GM19455 (cell line): ENCODE data around the gene ATN1.

Experiments
- ATAC-seq: cut with Tn5 transposase; IDR thresholded peaks from one replicate; pipeline ENCODE4 v1.9.1; 2021; ENCODE audit not compliant: unreplicated experiment

The ATN1 gene

DNA sequence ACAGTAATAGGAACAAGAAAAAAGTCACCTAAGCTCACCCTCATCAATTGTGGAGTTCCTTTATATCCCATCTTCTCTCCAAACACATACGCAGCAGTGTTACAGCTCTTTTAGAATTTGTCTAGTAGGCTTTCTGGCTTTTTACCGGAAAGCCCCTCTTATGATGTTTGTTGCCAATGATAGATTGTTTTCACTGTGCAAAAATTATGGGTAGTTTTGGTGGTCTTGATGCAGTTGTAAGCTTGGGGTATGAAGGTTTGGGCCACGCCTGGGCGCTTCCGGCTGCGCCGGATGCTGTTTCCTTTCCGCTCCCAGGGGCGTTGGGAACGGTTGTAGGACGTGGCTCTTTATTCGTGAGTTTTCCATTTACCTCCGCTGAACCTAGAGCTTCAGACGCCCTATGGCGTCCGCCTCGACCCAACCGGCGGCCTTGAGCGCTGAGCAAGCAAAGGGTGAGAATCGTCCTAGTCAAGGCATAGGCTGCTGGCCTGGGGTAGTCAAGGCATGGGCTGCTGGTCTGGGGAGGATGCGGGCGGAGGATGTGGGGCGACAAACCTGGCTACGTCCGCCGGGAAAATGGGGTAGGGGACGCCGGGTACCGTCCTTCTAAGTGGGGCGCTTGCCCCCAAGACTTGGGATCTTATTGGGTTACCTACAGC, 16.1 kb downstream of the ATN1 start, which contains the start of the genes C12orf57 and RNU7-1:
TSS of gene C12orf57 (plus strand) at position 301 of the 659 bp plus-strand sequence. CDS start at position 401, 100 bp downstream.
TSS of gene RNU7-1 (plus strand) at position 95 of the 659 bp plus-strand sequence.
- peak; percentile 45 for ATAC-seq

GRCh38 chr12:6944381-6945186, 16.8 kb downstream of the ATN1 start:
- peak; percentile 40 for ATAC-seq

- ATAC-seq: no peak
Observed at GRCh38 chr12:6945613-6946012, 17.9 kb downstream of the ATN1 start.

GRCh38 chr12:6946033-6946919, 18.5 kb downstream of the ATN1 start:
- ATAC-seq: no peak

DNA sequence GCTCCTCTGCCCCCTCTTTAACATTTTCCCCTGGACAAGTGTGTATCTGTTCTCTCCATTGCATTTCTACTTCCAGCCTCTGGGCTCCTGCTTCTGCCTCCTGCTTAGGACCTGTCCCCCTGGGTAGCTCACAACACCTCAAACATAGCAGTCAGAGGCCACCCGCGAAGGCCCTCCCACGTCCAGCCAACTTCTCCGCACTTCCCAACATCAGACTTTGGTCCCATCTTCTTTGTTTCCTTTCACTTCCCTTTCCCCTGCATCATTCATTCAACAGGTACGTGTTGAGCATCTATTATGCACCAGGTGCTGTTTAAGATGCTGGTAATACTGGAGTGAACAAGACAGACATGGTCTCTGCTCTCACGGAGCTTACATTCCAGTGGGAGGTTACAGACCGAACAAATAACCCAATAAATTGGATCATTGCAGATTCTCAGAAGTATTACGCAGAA, 19.2 kb downstream of the ATN1 start:
- ATAC-seq: no peak

DNA sequence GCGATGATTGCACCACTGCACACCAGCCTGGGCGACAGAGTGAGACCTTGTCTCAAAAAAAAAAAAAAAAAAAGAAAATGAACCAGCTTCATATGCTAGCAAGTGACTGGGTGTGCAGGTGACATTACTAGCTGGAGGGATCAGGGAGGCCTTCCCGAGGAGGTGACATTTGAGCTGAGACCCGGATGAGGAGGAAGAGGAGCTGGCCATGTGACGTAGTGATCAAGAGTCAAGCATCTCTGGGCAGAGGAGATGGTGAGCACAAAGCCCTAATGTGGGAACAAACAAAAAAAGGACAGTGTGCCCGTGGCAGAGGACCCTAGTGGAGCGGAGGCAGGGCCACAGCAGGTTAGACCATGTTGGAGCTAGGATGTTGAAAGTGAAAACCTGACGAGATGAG, 19.9 kb downstream of the ATN1 start:
- ATAC-seq: no peak

GRCh38 chr12:6948873-6949594, 21.3 kb downstream of the ATN1 start:
- ATAC-seq: no peak

DNA sequence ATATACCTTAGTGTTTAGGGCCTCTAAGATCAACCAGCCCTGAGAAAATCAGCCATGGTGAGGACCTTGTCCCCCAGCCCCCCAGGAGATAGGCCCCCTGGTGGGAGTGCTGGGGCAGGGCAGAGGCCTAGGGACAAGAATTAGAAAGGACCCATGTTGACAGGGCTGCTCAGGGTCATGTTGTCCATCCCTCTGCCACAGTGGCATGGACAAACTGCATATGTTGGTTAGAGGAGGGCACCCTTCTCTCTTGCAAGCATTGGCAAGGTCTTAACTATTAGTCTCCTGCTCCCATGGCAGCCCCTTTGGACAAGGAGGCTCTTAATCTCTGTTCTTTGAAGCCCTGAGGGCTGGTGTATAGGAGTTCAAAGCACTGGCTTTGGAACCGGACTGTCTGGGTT, 22.6 kb downstream of the ATN1 start:
- ATAC-seq: no peak

DNA sequence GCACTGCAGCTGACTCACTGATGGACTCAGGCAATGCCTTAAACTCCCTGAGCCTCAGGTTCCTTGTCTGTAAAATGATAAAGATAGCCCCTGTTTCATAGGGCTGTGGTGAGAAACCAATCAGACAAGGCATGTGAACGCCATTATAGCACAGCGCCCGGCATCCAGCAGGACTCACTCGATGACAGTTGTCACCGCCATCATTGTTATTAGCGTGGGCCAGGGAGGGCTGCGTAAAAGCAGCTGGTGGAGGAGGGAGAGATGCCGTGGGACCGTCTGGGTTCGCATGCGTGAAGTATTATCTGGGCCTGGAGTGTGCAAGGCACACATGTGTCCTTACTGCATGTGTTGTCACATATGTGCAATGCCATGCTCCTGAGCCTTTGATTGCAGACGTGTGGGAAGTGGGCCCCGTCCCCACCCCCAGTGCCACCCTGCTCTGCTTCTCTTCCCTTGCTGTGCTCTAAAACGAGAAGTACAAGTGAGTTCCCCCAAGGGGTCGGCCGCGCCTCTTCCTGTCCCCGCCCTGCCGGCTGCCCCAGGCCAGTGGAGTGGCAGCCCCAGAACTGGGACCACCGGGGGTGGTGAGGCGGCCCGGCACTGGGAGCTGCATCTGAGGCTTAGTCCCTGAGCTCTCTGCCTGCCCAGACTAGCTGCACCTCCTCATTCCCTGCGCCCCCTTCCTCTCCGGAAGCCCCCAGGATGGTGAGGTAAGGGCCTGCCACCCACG, 23.2 kb downstream of the ATN1 start, which contains the start of gene PTPN6:
TSS of gene PTPN6 (plus strand) at position 546 of the 730 bp plus-strand sequence. CDS start at position 703, 157 bp downstream.
- ATAC-seq: peak; percentile 20

- no peak for ATAC-seq
Observed at GRCh38 chr12:6951551-6952120, 23.9 kb downstream of the ATN1 start.

DNA sequence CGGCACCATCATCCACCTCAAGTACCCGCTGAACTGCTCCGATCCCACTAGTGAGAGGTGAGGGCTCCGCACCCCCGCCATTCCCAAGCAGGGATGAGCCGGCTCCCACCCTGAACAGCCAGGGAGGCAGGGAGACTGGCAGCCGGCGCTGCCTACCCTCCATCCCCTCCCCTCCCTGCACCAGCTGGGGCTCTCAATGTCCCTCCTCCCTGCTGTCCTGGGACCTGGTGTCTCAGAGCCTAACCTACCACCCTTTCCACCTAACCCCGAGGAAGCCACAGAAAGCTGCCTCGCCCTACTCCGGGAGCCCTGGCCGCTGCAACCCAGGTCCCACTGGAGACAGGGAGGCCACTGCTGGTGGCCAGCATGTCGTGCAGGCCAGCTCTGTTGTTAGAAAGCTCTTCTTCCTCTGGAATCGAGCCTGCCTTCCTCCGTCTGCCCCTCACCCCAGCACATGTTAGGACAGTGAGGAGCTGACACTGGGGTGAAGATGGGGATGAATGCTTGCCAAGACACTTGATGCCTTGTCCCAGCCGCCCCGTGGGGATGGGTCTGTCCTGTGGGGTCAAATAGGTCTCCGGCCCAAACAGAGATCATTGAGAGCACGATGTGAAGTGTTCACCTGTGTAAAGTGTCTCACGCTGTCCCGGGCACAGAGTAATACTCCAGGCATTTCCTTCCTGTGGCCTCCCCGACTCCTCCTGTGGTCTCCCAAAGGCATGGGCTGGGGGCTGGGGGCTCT, 24.5 kb downstream of the ATN1 start:
- no peak for ATAC-seq

DNA sequence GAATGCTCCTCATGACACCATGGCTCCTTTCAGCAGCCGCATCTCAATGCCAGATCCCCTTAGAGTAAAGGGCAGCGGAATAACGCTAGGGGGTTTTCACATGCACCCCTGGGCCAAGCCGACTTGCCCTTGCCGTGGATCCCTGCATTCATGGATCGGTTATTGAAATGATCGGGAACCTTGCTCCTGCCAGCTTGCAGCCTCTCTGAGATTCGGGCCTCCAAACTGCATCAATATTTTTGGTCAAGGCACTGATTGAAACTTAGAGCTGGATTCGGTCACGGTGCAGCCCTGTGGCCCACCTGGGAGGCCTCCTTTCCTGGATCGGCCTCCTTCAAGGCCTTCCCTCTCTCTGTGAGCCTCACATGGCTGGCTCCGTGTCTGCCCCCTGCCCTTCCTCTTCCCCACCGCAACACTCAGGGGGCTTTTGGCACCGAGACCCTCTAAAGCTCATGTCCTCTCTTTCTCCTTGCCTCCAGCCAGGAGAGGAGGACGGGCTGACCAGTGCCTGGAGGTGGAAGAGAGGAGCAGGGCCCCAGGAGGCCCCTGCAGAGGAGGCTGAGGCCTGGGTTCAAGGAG, 25.2 kb downstream of the ATN1 start:
- ATAC-seq: no peak

DNA sequence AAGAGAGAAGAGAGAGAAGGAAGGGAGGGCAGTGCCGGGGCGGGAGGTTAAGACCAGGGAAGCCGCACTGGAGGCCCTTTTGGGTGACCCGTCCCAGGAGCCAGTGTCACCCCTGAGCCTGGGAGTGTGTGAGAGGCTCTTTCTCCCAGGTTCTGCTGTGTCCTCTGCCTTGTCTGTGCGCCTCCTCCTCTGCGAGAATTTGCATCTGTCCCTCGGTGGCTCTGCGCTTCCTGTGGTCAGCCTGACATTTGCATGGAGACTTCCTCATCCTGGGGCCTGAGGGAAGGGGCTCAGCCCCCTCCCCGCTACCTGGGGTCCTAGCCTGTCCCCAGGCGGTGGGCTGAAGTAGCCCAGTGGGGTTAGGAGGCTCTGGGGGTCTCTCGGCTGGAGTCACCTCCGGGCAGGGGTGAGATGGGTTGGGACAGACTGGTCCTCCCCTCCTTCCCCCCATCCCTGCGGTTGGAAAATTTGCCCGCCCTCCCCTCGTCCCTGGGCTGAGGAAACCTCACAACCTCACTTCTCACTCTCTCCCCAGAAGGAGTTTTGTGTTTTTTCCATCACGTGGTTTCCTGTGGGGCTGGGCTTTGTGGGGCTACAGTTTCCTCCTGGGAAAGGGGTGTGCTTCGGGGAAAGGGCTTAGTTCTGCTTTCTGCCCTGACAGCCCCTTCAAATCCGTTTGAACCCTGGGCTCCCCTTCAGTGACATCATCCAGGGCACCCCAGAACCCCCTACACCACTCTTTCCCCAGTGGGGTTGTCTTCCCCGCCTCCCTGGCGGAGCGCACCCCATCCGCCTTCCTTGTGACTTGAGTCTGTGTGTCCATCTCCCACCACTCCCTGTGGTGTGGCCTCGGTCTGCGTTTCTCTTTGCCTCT, 25.9 kb downstream of the ATN1 start:
- peak; percentile 34 for ATAC-seq

- no peak for ATAC-seq
Observed at GRCh38 chr12:6954316-6955107, 26.8 kb downstream of the ATN1 start.

DNA sequence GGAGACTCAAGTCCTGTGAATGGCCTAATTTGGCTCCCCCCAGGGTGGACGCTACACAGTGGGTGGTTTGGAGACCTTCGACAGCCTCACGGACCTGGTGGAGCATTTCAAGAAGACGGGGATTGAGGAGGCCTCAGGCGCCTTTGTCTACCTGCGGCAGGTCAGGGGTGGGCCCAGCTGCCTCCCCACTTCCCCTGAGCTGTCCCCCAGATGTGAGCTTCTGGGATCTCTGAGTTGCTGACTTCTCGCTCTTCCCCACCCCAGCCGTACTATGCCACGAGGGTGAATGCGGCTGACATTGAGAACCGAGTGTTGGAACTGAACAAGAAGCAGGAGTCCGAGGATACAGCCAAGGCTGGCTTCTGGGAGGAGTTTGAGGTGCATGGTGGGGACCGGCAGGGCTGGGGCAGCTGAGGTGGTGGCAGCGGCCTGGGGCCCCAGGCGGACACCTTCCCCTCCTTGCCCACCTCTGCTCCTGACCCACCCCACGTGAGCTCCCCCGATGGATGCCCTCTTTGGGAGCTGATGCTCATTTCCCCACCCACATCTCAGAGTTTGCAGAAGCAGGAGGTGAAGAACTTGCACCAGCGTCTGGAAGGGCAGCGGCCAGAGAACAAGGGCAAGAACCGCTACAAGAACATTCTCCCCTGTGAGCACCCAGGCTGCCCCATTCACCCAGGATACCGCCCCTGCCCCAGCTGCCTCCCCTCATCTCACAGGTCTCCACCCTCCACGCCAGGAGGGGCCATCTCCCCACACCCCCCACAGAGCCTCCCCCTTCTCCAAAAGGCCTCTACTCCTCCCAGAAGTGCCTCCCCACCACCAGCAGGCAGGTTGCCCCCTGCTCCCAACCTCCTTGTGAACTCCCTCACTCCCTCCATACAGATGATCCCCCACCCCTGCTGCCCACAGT, 27.6 kb downstream of the ATN1 start:
- ATAC-seq: no peak
